Parathyroid adenoma (tissue), 2 donors: Measurements from ENCODE around the gene ORAI2.

Source experiments
- H2AFZ ChIP-seq: fragments of 300-600 bp; sonication (generic); one replicate; pipeline ENCODE4 v1.7.0; 2017; ENCODE audit warnings: antibody characterized with exemption, mild to moderate bottlenecking
- H3K27ac ChIP-seq: fragments of 300-600 bp; sonication (generic); one replicate; pipeline ENCODE4 v1.7.0; 2017
- H3K27me3 ChIP-seq: fragments of 300-600 bp; sonication (generic); one replicate; pipeline ENCODE4 v1.7.0; 2017; ENCODE audit warnings: low read length; ENCODE audit not compliant: control insufficient read depth, insufficient read depth
- H3K36me3 ChIP-seq: fragments of 300-600 bp; sonication (generic); one replicate; pipeline ENCODE4 v1.7.0; 2017; ENCODE audit warnings: low read length; ENCODE audit not compliant: control insufficient read depth, insufficient read depth
- H3K4me1 ChIP-seq: fragments of 300-600 bp; sonication (generic); one replicate; pipeline ENCODE4 v1.7.0; 2017; ENCODE audit warnings: control low read depth
- H3K4me2 ChIP-seq: fragments of 300-600 bp; sonication (generic); one replicate; pipeline ENCODE4 v1.7.0; 2017; ENCODE audit warnings: low read length
- H3K4me3 ChIP-seq: fragments of 300-600 bp; sonication (generic); one replicate; pipeline ENCODE4 v1.7.0; 2017; ENCODE audit warnings: low read depth, low read length
- H3K79me2 ChIP-seq: fragments of 300-600 bp; sonication (generic); one replicate; pipeline ENCODE4 v1.7.0; 2017; ENCODE audit warnings: control low read depth
- H3K9ac ChIP-seq: fragments of 300-600 bp; sonication (generic); one replicate; pipeline ENCODE4 v1.7.0; 2017; ENCODE audit warnings: mild to moderate bottlenecking
- H3K9me3 ChIP-seq: fragments of 300-600 bp; sonication (generic); one replicate; pipeline ENCODE4 v1.7.0; 2017; ENCODE audit warnings: low read length; ENCODE audit not compliant: control insufficient read depth
- TF ChIP-seq, protein P1 (sequence below): fragments of 300-600 bp; sonication (generic); IDR thresholded peaks from one replicate; pipeline ENCODE4 v1.7.0; 2017; ENCODE audit warnings: antibody characterized with exemption, mild to moderate bottlenecking
- donor health status: primary hyperparathyroidism.

ORAI2 gene

GRCh38 chr7:102412548-102412947, 20.8 kb upstream of the ORAI2 start:
- Histone ChIP-seq H3K27me3 (no peaks in the 10 kb centered on the region), H3K4me2 (no peak overlapping the region), H3K4me3 (no peak overlapping the region), H3K9me3 (no peaks in the 10 kb centered on the region), H3K9ac (no peak overlapping the region), H2AFZ (no peak overlapping the region), H3K79me2 (peaks cover 4% of the 10 kb centered on the region), H3K27ac (peak overlapping the region; percentile 87), H3K4me1 (peaks cover 41% of the 10 kb centered on the region), H3K36me3 (no peaks in the 10 kb centered on the region)
- TF ChIP-seq, protein P1, sequence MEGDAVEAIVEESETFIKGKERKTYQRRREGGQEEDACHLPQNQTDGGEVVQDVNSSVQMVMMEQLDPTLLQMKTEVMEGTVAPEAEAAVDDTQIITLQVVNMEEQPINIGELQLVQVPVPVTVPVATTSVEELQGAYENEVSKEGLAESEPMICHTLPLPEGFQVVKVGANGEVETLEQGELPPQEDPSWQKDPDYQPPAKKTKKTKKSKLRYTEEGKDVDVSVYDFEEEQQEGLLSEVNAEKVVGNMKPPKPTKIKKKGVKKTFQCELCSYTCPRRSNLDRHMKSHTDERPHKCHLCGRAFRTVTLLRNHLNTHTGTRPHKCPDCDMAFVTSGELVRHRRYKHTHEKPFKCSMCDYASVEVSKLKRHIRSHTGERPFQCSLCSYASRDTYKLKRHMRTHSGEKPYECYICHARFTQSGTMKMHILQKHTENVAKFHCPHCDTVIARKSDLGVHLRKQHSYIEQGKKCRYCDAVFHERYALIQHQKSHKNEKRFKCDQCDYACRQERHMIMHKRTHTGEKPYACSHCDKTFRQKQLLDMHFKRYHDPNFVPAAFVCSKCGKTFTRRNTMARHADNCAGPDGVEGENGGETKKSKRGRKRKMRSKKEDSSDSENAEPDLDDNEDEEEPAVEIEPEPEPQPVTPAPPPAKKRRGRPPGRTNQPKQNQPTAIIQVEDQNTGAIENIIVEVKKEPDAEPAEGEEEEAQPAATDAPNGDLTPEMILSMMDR: peak; percentile 86

DNA sequence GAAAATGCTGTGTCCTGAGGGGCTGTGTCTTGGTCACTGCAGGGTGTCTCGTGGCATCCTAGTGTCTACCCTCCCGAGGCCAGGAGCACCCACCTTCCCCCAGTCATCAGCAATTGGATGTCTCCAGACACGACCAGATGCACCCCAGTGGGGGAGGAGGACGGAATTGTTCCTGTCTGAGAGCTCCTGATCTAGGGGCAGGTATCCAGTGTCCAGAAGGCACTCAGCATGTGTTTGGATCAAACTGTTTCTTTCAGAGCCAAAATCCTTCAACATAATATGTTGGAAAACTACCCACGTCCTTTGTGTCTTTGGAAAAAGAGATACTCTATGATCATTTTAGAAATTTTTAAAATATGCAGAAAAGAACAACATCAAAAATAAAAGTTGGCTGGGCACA, 20.3 kb upstream of the ORAI2 start:
- H3K4me1 ChIP-seq: peaks cover 41% of the 10 kb centered on the region
- H3K27ac ChIP-seq: peak overlapping the region; percentile 87
- TF ChIP-seq, protein P1: no peak
- H3K4me2 ChIP-seq: no peak overlapping the region
- no peak overlapping the region for H2AFZ ChIP-seq
- no peaks in the 10 kb centered on the region for H3K9me3 ChIP-seq
- no peak overlapping the region for H3K4me3 ChIP-seq
- no peak overlapping the region for H3K9ac ChIP-seq
- no peaks in the 10 kb centered on the region for H3K27me3 ChIP-seq
- H3K36me3 ChIP-seq: no peaks in the 10 kb centered on the region
- H3K79me2 ChIP-seq: peaks cover 5% of the 10 kb centered on the region

GRCh38 chr7:102413611-102414010, 19.8 kb upstream of the ORAI2 start:
- Histone ChIP-seq H3K4me1 (peaks cover 46% of the 10 kb centered on the region), H3K79me2 (peaks cover 7% of the 10 kb centered on the region), H3K9ac (no peak overlapping the region), H3K4me2 (peak overlapping the region; percentile 4), H3K27ac (peak overlapping the region; percentile 87), H3K36me3 (no peaks in the 10 kb centered on the region), H2AFZ (no peak overlapping the region), H3K27me3 (no peaks in the 10 kb centered on the region), H3K4me3 (no peak overlapping the region), H3K9me3 (no peaks in the 10 kb centered on the region)
- TF ChIP-seq, protein P1: no peak

- peak overlapping the region; percentile 63 for H2AFZ ChIP-seq
- peaks cover 17% of the 10 kb centered on the region for H3K79me2 ChIP-seq
- H3K9me3 ChIP-seq: no peaks in the 10 kb centered on the region
- peaks cover 51% of the 10 kb centered on the region for H3K4me1 ChIP-seq
- H3K4me2 ChIP-seq: peak overlapping the region; percentile 62
- peak overlapping the region; percentile 87 for H3K27ac ChIP-seq
- H3K9ac ChIP-seq: no peak overlapping the region
- H3K4me3 ChIP-seq: peak overlapping the region; percentile 27
- H3K36me3 ChIP-seq: no peaks in the 10 kb centered on the region
- no peaks in the 10 kb centered on the region for H3K27me3 ChIP-seq
- TF ChIP-seq, protein P1: no peak
Observed at GRCh38 chr7:102415685-102416225, 17.6 kb upstream of the ORAI2 start.

GRCh38 chr7:102416406-102416805, 17.0 kb upstream of the ORAI2 start:
- Histone ChIP-seq H3K79me2 (peaks cover 17% of the 10 kb centered on the region), H3K27me3 (no peaks in the 10 kb centered on the region), H3K36me3 (no peaks in the 10 kb centered on the region), H3K4me1 (peaks cover 51% of the 10 kb centered on the region), H3K27ac (peak overlapping the region; percentile 87), H3K4me3 (peak overlapping the region; percentile 27), H3K9ac (no peak overlapping the region), H3K4me2 (peak overlapping the region; percentile 62), H2AFZ (peak overlapping the region; percentile 63), H3K9me3 (no peaks in the 10 kb centered on the region)
- TF ChIP-seq, protein P1: no peak
